ENCODE results near the gene CDC42EP5. TPM values are rescaled to one million over a fixed set of nuclear protein-coding genes. Genes with fewer than 3 reads are reported as not detected.
"Not testable (repeated sequence)": the region's sequence is repeated elsewhere in the genome, so short reads cannot be mapped to it uniquely, and the experiment has no call there.

Gene CDC42EP5
- total and polyA plus RNA-seq, 7 donors, result 12.1 to 529 (median 16.6) TPM

GRCh38 chr19:54448774-54449700, 24.1 kb downstream of the CDC42EP5 start, which contains the start of gene LENG8:
Gene LENG8 (plus strand): TSS chr19:54449199. CDS start chr19:54451345, 2,146 bp downstream.
- 0% methylated on average over 96 of the region's 96 CpGs for WGBS, 2 donors
- Histone ChIP-seq H3K27me3 (no peaks in the 10 kb centered on the region), H3K36me3 (peaks cover 22 to 61% (median 33%) of the 10 kb centered on the region in 4 donors), H3K4me3 (peak within 1 kb of the TSS; percentile 52 to 95 (median 85)), H3K4me1 (peaks cover 0 to 51% (median 41%) of the 10 kb centered on the region in 4 donors), H3K9me3 (no peaks in the 10 kb centered on the region), H3K27ac (peak within 1 kb of the TSS; percentile 91 to 98 (median 95))
- peak; percentile 99 for DNase-seq
- TF ChIP-seq EP300 (IDR thresholded peaks at IDR 0.05) (peak in 2 of 4 donors; percentile 41 to 46), POLR2AphosphoS5 (IDR thresholded peaks at IDR 0.05) (peak; percentile 99 to 100 (median 99)), CTCF (IDR thresholded peaks at IDR 0.05) (no peak), POLR2A (IDR thresholded peaks at IDR 0.05) (peak; percentile 92 to 97)
- intact Hi-C loops (cut with DNase I), result loop anchor here (5.0 kb wide), 1 partner anchor 582 kb away; the partner anchor contains the start of gene MYADM

GRCh38 chr19:54448040-54448773, 24.9 kb downstream of the CDC42EP5 start:
- H3K9me3 ChIP-seq, result no peaks in the 10 kb centered on the region
- peak overlapping the region; percentile 52 to 95 (median 85) for H3K4me3 ChIP-seq
- H3K27me3 ChIP-seq, result no peaks in the 10 kb centered on the region
- intact Hi-C loops (cut with DNase I), result loop anchor here (5.0 kb wide), 1 partner anchor 581 kb away; the partner anchor contains the start of gene MYADM
- WGBS, 2 donors, result 1% methylated on average over 34 of the region's 34 CpGs
- peaks cover 14 to 56% (median 24%) of the 10 kb centered on the region in 4 donors for H3K36me3 ChIP-seq
- H3K4me1 ChIP-seq, result peaks cover 0 to 51% (median 41%) of the 10 kb centered on the region in 4 donors
- DNase-seq, result peak; percentile 84
- H3K27ac ChIP-seq, result peak overlapping the region; percentile 91 to 98 (median 95)
- TF ChIP-seq POLR2AphosphoS5 (IDR thresholded peaks at IDR 0.05), result no peak
- no peak for TF ChIP-seq EP300 (IDR thresholded peaks at IDR 0.05)
- TF ChIP-seq CTCF (IDR thresholded peaks at IDR 0.05), result no peak
- TF ChIP-seq POLR2A (IDR thresholded peaks at IDR 0.05), result no peak

GRCh38 chr19:54446349-54446748, 26.7 kb downstream of the CDC42EP5 start:
- H3K36me3 ChIP-seq, result peaks cover 0 to 45% (median 8%) of the 10 kb centered on the region in 4 donors
- not testable (repeated sequence) for DNase-seq, H3K27me3 ChIP-seq, H3K27ac ChIP-seq, H3K9me3 ChIP-seq, H3K4me3 ChIP-seq
- WGBS, 2 donors, result 86 to 93% methylated on average over 15 of the region's 15 CpGs
- peaks cover 0 to 37% (median 30%) of the 10 kb centered on the region in 4 donors for H3K4me1 ChIP-seq
- intact Hi-C loops (cut with DNase I), result loop anchor here (5.0 kb wide), 1 partner anchor 579 kb away; the partner anchor contains the start of gene MYADM

GRCh38 chr19:54444737-54445136, 28.4 kb downstream of the CDC42EP5 start:
- 18 to 69% methylated on average over 7 of the region's 7 CpGs for WGBS, 2 donors
- peaks cover 0 to 37% (median 6%) of the 10 kb centered on the region in 4 donors for H3K36me3 ChIP-seq

More at GRCh38 chr19:54444737-54445136, 28.4 kb downstream of the CDC42EP5 start:
- Histone ChIP-seq H3K4me1 (peaks cover 0 to 21% (median 14%) of the 10 kb centered on the region in 4 donors), H3K9me3 (no peaks in the 10 kb centered on the region), H3K27ac (no peak overlapping the region), H3K4me3 (no peak overlapping the region), H3K27me3 (no peaks in the 10 kb centered on the region)
- DNase-seq, result no peak
- no peak for TF ChIP-seq POLR2AphosphoS5 (IDR thresholded peaks at IDR 0.05)
- no peak for TF ChIP-seq POLR2A (IDR thresholded peaks at IDR 0.05)
- TF ChIP-seq CTCF (IDR thresholded peaks at IDR 0.05), result no peak
- no peak for TF ChIP-seq EP300 (IDR thresholded peaks at IDR 0.05)
- intact Hi-C loops (cut with DNase I), result loop anchor here (5.0 kb wide), 1 partner anchor 577 kb away; the partner anchor contains the start of gene MYADM
